WTC11 (cell line): ENCODE data around the gene SLC25A28. TPM values are rescaled to one million over a fixed set of nuclear protein-coding genes. Genes with fewer than 3 reads are reported as not detected.

Experiments
- ATAC-seq: fragments of 200-7000 bp; cut with Tn5 transposase; 2 replicates; pipeline ENCODE4 v1.10.0; 2021; ENCODE audit warnings: mild to moderate bottlenecking, moderate library complexity
- CTCF ChIA-PET: fragments of 300-600 bp; sonication (Branson Sonifier 250); formaldehyde crosslinking; loops from one replicate; lab custom pipeline; 2021; ENCODE audit warnings: antibody characterized with exemption; lab: Charles Lee
- POLR2A ChIA-PET: fragments of 350-600 bp; sonication (Branson Sonifier 250); formaldehyde crosslinking; loops from one replicate; lab custom pipeline; 2021; ENCODE audit warnings: antibody characterized with exemption; lab: Charles Lee
- DNase-seq: peaks from one replicate; pipeline ENCODE4 v3.0.0; 2021; ENCODE audit warnings: low spot score
- H3K27ac Mint-ChIP-seq: 2 replicates; pipeline ENCODE4 v1.8.0; 2021; ENCODE audit warnings: mixed read lengths
- H3K27me3 Mint-ChIP-seq: 2 replicates; pipeline ENCODE4 v1.8.0; 2021; ENCODE audit warnings: low read depth, mild to moderate bottlenecking, moderate library complexity, mixed read lengths
- H3K36me3 Mint-ChIP-seq: 2 replicates; pipeline ENCODE4 v1.8.0; 2021; ENCODE audit warnings: mixed read lengths
- H3K4me1 Mint-ChIP-seq: 2 replicates; pipeline ENCODE4 v1.8.0; 2022; ENCODE audit warnings: mixed read lengths
- H3K4me3 Mint-ChIP-seq: 2 replicates; pipeline ENCODE4 v1.8.0; 2021; ENCODE audit warnings: mild to moderate bottlenecking, moderate library complexity, mixed read lengths
- H3K9me3 Mint-ChIP-seq: 2 replicates; pipeline ENCODE4 v1.8.0; 2021; ENCODE audit warnings: mixed read lengths
- ATF3 ChIP-seq: sonication (generic); formaldehyde crosslinking; conservative IDR thresholded peaks from 2 replicates; pipeline ENCODE4 v1.8.1; 2022; ENCODE audit warnings: mild to moderate bottlenecking, missing genetic modification reagents
- CREB1 ChIP-seq: sonication (generic); formaldehyde crosslinking; IDR thresholded peaks from 2 replicates; pipeline ENCODE4 v1.8.0; 2023; ENCODE audit warnings: mild to moderate bottlenecking, missing genetic modification reagents
- GRHL2 ChIP-seq: fragments of 250-450 bp; sonication (Bioruptor Pico); IDR thresholded peaks from 2 replicates; pipeline ENCODE4 v1.8.0; 2022; ENCODE audit warnings: mild to moderate bottlenecking, moderate library complexity; ENCODE audit not compliant: insufficient replicate concordance, severe bottlenecking
- MXD4 ChIP-seq: fragments of 250-450 bp; sonication (Bioruptor Pico); IDR thresholded peaks from 2 replicates; pipeline ENCODE4 v1.8.0; 2021; ENCODE audit warnings: mild to moderate bottlenecking, moderate library complexity, borderline replicate concordance
- MYBL2 ChIP-seq: sonication (generic); formaldehyde crosslinking; IDR thresholded peaks from 2 replicates; pipeline ENCODE4 v1.8.1; 2023; ENCODE audit warnings: mild to moderate bottlenecking, moderate library complexity, missing genetic modification reagents
- SMAD3 ChIP-seq: sonication (generic); formaldehyde crosslinking; IDR thresholded peaks from 2 replicates; pipeline ENCODE4 v1.8.0; 2022; ENCODE audit warnings: missing genetic modification reagents, mild to moderate bottlenecking, borderline replicate concordance
- TCF7 ChIP-seq: sonication (generic); formaldehyde crosslinking; IDR thresholded peaks from 2 replicates; pipeline ENCODE4 v1.8.0; 2022; ENCODE audit warnings: mild to moderate bottlenecking, low read depth, missing genetic modification reagents, moderate library complexity
- USF1 ChIP-seq: sonication (generic); formaldehyde crosslinking; IDR thresholded peaks from 2 replicates; pipeline ENCODE4 v1.8.0; 2022; ENCODE audit warnings: mild to moderate bottlenecking, missing genetic modification reagents
- ZNF219 ChIP-seq: sonication (generic); formaldehyde crosslinking; IDR thresholded peaks from 2 replicates; pipeline ENCODE4 v1.8.0; 2023; ENCODE audit warnings: missing genetic modification reagents, mild to moderate bottlenecking, borderline replicate concordance
- ZNF416 ChIP-seq: fragments of 250-450 bp; sonication (Bioruptor Pico); IDR thresholded peaks from 2 replicates; pipeline ENCODE4 v1.9.0; 2021; ENCODE audit warnings: mild to moderate bottlenecking, inconsistent platforms
- ZNF423 ChIP-seq: fragments of 250-450 bp; sonication (Bioruptor Pico); IDR thresholded peaks from 2 replicates; pipeline ENCODE4 v2.1.2; 2022; ENCODE audit warnings: mild to moderate bottlenecking, moderate library complexity
- ZNF671 ChIP-seq: fragments of 250-450 bp; sonication (Bioruptor Pico); IDR thresholded peaks from 2 replicates; pipeline ENCODE4 v1.8.0; 2021; ENCODE audit warnings: mild to moderate bottlenecking
- total RNA-seq: library from RNA; stranded (reverse); gene quantifications from 3 replicates; pipeline ENCODE4 v1.2.3, GENCODE V29; 2021
- TF ChIP-seq, protein P1 (sequence below): sonication (generic); formaldehyde crosslinking; IDR thresholded peaks from 2 replicates; pipeline ENCODE4 v1.8.1; 2022; ENCODE audit warnings: low read depth, mild to moderate bottlenecking, moderate library complexity, missing genetic modification reagents, borderline replicate concordance
- TF ChIP-seq, protein P2 (sequence below): fragments of 250-450 bp; sonication (Bioruptor Pico); IDR thresholded peaks from 2 replicates; pipeline ENCODE4 v2.1.2; 2022; ENCODE audit warnings: mild to moderate bottlenecking, moderate library complexity
- TF ChIP-seq, protein P3 (sequence below): sonication (generic); formaldehyde crosslinking; IDR thresholded peaks from 2 replicates; pipeline ENCODE4 v1.8.1; 2022; ENCODE audit warnings: missing genetic modification reagents, borderline replicate concordance
- TF ChIP-seq, protein P4 (sequence below): sonication (generic); formaldehyde crosslinking; IDR thresholded peaks from 2 replicates; pipeline ENCODE4 v1.8.1; 2022; ENCODE audit warnings: low read depth, missing genetic modification reagents, borderline replicate concordance
- TF ChIP-seq, protein P5 (sequence below): sonication (generic); formaldehyde crosslinking; IDR thresholded peaks from 2 replicates; pipeline ENCODE4 v1.8.0; 2022; ENCODE audit warnings: mild to moderate bottlenecking, missing genetic modification reagents
- TF ChIP-seq, protein P6 (sequence below): sonication (generic); formaldehyde crosslinking; IDR thresholded peaks from 2 replicates; pipeline ENCODE4 v1.8.0; 2023; ENCODE audit warnings: missing genetic modification reagents, mild to moderate bottlenecking, borderline replicate concordance
- TF ChIP-seq, protein P7 (sequence below): fragments of 250-450 bp; sonication (Bioruptor Pico); IDR thresholded peaks from 2 replicates; pipeline ENCODE4 v1.9.0; 2021; ENCODE audit warnings: moderate library complexity, mild to moderate bottlenecking, inconsistent platforms, borderline replicate concordance

The SLC25A28 gene
- total RNA-seq, 1 experiment from 2014 or later: 18.2 TPM

DNA sequence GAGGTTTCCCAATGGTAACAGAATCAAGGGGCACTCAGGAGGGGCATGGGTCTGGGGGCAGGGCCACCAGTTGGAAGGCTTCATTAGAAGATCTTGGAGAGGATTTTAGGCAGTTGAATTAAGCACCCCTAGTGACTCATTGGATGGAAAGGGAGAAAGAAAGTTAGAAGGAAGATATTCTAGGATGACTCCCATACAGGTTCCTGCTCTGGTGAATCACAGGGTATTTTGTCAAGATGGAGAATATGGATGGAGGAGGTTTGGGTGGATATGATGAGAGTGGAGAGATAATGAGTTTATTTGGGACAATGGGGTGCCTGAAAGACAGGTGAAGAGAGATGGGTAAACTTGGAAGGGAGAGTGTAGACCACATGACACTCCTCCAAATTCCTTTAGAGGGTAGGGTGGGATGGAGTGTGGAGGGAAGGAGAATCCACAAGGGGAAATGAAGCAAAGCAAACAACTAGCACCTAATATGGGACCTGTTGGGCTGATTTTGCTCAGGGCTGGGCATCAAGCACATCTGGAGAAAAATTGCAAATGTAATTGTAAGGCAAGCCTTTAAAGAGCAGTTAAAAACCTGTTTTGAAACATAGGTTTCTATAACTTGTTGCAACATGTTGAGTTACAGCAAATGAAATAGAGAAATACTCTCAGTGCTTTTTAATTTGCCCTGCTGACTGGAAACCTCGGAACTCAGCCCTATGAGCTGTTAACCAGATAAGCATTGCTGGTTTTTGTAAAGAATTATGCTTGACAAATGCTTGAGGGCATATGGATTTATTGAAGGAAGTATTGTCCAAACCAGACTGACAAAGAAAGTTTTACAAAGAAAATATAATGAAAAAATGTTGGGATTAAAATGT lies 36.2 kb upstream of the SLC25A28 start:
- DNase-seq: no peak
- Mint-ChIP-seq H3K36me3 (no peaks in the 10 kb centered on the region), H3K9me3 (no peaks in the 10 kb centered on the region), H3K27me3 (peaks cover 34% of the 10 kb centered on the region), H3K4me1 (peaks cover 17% of the 10 kb centered on the region), H3K27ac (no peak overlapping the region), H3K4me3 (no peak overlapping the region)
- TF ChIP-seq ZNF219 (CRISPR knock-in tag): no peak
- TF ChIP-seq GRHL2: no peak
- no peak for TF ChIP-seq MYBL2
- TF ChIP-seq, protein P1, sequence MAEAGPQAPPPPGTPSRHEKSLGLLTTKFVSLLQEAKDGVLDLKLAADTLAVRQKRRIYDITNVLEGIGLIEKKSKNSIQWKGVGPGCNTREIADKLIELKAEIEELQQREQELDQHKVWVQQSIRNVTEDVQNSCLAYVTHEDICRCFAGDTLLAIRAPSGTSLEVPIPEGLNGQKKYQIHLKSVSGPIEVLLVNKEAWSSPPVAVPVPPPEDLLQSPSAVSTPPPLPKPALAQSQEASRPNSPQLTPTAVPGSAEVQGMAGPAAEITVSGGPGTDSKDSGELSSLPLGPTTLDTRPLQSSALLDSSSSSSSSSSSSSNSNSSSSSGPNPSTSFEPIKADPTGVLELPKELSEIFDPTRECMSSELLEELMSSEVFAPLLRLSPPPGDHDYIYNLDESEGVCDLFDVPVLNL (CRISPR knock-in tag): no peak
- TF ChIP-seq ZNF423 (CRISPR knock-in tag): no peak
- no peak for TF ChIP-seq ZNF671 (CRISPR knock-in tag)
- no peak for TF ChIP-seq CREB1 (CRISPR knock-in tag)
- TF ChIP-seq ATF3: no peak
- TF ChIP-seq, protein P2, sequence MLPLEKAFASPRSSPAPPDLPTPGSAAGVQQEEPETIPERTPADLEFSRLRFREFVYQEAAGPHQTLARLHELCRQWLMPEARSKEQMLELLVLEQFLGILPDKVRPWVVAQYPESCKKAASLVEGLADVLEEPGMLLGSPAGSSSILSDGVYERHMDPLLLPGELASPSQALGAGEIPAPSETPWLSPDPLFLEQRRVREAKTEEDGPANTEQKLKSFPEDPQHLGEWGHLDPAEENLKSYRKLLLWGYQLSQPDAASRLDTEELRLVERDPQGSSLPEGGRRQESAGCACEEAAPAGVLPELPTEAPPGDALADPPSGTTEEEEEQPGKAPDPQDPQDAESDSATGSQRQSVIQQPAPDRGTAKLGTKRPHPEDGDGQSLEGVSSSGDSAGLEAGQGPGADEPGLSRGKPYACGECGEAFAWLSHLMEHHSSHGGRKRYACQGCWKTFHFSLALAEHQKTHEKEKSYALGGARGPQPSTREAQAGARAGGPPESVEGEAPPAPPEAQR (CRISPR knock-in tag): no peak
- TF ChIP-seq, protein P3, sequence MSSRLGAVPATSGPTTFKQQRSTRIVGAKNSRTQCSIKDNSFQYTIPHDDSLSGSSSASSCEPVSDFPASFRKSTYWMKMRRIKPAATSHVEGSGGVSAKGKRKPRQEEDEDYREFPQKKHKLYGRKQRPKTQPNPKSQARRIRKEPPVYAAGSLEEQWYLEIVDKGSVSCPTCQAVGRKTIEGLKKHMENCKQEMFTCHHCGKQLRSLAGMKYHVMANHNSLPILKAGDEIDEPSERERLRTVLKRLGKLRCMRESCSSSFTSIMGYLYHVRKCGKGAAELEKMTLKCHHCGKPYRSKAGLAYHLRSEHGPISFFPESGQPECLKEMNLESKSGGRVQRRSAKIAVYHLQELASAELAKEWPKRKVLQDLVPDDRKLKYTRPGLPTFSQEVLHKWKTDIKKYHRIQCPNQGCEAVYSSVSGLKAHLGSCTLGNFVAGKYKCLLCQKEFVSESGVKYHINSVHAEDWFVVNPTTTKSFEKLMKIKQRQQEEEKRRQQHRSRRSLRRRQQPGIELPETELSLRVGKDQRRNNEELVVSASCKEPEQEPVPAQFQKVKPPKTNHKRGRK (CRISPR knock-in tag): no peak
- TF ChIP-seq, protein P4, sequence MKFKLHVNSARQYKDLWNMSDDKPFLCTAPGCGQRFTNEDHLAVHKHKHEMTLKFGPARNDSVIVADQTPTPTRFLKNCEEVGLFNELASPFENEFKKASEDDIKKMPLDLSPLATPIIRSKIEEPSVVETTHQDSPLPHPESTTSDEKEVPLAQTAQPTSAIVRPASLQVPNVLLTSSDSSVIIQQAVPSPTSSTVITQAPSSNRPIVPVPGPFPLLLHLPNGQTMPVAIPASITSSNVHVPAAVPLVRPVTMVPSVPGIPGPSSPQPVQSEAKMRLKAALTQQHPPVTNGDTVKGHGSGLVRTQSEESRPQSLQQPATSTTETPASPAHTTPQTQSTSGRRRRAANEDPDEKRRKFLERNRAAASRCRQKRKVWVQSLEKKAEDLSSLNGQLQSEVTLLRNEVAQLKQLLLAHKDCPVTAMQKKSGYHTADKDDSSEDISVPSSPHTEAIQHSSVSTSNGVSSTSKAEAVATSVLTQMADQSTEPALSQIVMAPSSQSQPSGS: no peak
- no peak for TF ChIP-seq ZNF416
- CTCF ChIA-PET: no interaction called here
- no peak for ATAC-seq
- POLR2A ChIA-PET: no interaction called here

- Mint-ChIP-seq H3K36me3 (no peaks in the 10 kb centered on the region), H3K4me3 (no peak overlapping the region), H3K27me3 (peaks cover 43% of the 10 kb centered on the region), H3K9me3 (no peaks in the 10 kb centered on the region), H3K27ac (no peak overlapping the region), H3K4me1 (peaks cover 7% of the 10 kb centered on the region)
- POLR2A ChIA-PET: interaction anchor here (0.6 kb wide), 1 partner anchor 113 kb away, joined by 3 read pairs; no protein-coding TSS in a partner anchor
- CTCF ChIA-PET: no interaction called here
- no peak for DNase-seq
- no peak for ATAC-seq
- TF ChIP-seq MXD4 (CRISPR knock-in tag) (no peak), USF1 (CRISPR knock-in tag) (no peak), TCF7 (CRISPR knock-in tag) (no peak), SMAD3 (CRISPR knock-in tag) (no peak)
- TF ChIP-seq, protein P5, sequence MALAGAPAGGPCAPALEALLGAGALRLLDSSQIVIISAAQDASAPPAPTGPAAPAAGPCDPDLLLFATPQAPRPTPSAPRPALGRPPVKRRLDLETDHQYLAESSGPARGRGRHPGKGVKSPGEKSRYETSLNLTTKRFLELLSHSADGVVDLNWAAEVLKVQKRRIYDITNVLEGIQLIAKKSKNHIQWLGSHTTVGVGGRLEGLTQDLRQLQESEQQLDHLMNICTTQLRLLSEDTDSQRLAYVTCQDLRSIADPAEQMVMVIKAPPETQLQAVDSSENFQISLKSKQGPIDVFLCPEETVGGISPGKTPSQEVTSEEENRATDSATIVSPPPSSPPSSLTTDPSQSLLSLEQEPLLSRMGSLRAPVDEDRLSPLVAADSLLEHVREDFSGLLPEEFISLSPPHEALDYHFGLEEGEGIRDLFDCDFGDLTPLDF (CRISPR knock-in tag): no peak
- TF ChIP-seq, protein P6, sequence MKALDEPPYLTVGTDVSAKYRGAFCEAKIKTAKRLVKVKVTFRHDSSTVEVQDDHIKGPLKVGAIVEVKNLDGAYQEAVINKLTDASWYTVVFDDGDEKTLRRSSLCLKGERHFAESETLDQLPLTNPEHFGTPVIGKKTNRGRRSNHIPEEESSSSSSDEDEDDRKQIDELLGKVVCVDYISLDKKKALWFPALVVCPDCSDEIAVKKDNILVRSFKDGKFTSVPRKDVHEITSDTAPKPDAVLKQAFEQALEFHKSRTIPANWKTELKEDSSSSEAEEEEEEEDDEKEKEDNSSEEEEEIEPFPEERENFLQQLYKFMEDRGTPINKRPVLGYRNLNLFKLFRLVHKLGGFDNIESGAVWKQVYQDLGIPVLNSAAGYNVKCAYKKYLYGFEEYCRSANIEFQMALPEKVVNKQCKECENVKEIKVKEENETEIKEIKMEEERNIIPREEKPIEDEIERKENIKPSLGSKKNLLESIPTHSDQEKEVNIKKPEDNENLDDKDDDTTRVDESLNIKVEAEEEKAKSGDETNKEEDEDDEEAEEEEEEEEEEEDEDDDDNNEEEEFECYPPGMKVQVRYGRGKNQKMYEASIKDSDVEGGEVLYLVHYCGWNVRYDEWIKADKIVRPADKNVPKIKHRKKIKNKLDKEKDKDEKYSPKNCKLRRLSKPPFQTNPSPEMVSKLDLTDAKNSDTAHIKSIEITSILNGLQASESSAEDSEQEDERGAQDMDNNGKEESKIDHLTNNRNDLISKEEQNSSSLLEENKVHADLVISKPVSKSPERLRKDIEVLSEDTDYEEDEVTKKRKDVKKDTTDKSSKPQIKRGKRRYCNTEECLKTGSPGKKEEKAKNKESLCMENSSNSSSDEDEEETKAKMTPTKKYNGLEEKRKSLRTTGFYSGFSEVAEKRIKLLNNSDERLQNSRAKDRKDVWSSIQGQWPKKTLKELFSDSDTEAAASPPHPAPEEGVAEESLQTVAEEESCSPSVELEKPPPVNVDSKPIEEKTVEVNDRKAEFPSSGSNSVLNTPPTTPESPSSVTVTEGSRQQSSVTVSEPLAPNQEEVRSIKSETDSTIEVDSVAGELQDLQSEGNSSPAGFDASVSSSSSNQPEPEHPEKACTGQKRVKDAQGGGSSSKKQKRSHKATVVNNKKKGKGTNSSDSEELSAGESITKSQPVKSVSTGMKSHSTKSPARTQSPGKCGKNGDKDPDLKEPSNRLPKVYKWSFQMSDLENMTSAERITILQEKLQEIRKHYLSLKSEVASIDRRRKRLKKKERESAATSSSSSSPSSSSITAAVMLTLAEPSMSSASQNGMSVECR (CRISPR knock-in tag): no peak
- TF ChIP-seq, protein P7, sequence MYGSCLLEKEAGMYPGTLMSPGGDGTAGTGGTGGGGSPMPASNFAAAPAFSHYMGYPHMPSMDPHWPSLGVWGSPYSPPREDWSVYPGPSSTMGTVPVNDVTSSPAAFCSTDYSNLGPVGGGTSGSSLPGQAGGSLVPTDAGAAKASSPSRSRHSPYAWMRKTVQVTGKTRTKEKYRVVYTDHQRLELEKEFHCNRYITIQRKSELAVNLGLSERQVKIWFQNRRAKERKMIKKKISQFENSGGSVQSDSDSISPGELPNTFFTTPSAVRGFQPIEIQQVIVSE (CRISPR knock-in tag): no peak
Measured at GRCh38 chr10:99654390-99655175, 34.3 kb upstream of the SLC25A28 start.
